ENCODE results near the gene CORO1C. TPM values are rescaled to one million over a fixed set of nuclear protein-coding genes. Genes with fewer than 3 reads are reported as not detected.
A peak's percentile ranks its signal among the peaks of the same experiment; 100 is the strongest.

The CORO1C gene
- total and polyA plus RNA-seq, 9 of the 15 experiments (the other 6 are each of a cell fraction or from before 2014, with no cell fraction given): 55.2 to 280 (median 150) TPM

DNA sequence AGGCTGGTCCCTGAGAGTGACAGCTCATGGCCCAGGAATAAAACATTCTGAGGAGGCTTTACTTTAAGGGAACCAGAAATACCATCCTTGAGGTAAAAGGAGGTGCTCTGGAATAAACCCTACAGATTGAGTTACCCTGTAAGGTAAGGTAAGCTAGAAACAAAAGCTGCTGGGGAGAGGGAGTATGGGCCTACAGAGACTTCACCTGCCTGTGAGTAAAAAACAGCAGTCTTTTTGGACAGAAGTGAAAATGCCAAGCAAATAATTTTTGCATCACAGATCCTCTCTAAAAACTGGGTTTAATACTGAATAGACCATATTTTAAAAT, 41.2 kb downstream of the CORO1C start (continued):
- TF ChIP-seq, protein P1, sequence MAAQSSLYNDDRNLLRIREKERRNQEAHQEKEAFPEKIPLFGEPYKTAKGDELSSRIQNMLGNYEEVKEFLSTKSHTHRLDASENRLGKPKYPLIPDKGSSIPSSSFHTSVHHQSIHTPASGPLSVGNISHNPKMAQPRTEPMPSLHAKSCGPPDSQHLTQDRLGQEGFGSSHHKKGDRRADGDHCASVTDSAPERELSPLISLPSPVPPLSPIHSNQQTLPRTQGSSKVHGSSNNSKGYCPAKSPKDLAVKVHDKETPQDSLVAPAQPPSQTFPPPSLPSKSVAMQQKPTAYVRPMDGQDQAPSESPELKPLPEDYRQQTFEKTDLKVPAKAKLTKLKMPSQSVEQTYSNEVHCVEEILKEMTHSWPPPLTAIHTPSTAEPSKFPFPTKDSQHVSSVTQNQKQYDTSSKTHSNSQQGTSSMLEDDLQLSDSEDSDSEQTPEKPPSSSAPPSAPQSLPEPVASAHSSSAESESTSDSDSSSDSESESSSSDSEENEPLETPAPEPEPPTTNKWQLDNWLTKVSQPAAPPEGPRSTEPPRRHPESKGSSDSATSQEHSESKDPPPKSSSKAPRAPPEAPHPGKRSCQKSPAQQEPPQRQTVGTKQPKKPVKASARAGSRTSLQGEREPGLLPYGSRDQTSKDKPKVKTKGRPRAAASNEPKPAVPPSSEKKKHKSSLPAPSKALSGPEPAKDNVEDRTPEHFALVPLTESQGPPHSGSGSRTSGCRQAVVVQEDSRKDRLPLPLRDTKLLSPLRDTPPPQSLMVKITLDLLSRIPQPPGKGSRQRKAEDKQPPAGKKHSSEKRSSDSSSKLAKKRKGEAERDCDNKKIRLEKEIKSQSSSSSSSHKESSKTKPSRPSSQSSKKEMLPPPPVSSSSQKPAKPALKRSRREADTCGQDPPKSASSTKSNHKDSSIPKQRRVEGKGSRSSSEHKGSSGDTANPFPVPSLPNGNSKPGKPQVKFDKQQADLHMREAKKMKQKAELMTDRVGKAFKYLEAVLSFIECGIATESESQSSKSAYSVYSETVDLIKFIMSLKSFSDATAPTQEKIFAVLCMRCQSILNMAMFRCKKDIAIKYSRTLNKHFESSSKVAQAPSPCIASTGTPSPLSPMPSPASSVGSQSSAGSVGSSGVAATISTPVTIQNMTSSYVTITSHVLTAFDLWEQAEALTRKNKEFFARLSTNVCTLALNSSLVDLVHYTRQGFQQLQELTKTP (IDR thresholded peaks at IDR 0.05; ENCODE audit: low read depth in 1 of 2, partially characterized antibody in 2 of 2): peak in 1 of 2 experiments; percentile 0
- TF ChIP-seq, protein P2, sequence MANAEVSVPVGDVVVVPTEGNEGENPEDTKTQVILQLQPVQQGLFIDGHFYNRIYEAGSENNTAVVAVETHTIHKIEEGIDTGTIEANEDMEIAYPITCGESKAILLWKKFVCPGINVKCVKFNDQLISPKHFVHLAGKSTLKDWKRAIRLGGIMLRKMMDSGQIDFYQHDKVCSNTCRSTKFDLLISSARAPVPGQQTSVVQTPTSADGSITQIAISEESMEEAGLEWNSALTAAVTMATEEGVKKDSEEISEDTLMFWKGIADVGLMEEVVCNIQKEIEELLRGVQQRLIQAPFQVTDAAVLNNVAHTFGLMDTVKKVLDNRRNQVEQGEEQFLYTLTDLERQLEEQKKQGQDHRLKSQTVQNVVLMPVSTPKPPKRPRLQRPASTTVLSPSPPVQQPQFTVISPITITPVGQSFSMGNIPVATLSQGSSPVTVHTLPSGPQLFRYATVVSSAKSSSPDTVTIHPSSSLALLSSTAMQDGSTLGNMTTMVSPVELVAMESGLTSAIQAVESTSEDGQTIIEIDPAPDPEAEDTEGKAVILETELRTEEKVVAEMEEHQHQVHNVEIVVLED (CRISPR knock-in tag; IDR thresholded peaks at IDR 0.05): peak; percentile 28
- 0 out of 2 replicates have a peak, but pooled peaks have one; percentile 56 for TF ChIP-seq ERF (CRISPR knock-in tag; IDR thresholded peaks at IDR 0.05)
- peak; percentile 57; the same call in 1 of the 2 replicates for TF ChIP-seq POLR2H (tag; IDR thresholded peaks at IDR 0.05; ENCODE audit: low read depth)
- 0 out of 2 replicates have a peak, but pooled peaks have one; percentile 21 for TF ChIP-seq ZNF133 (CRISPR knock-in tag; IDR thresholded peaks at IDR 0.05)
- TF ChIP-seq POLR3G (IDR thresholded peaks at IDR 0.05; ENCODE audit: extremely low read depth, insufficient read length, insufficient replicate concordance): no peak
- TF ChIP-seq ATF1 (CRISPR knock-in tag; IDR thresholded peaks at IDR 0.05): no peak
- TF ChIP-seq ATF1 (tag; IDR thresholded peaks at IDR 0.05): peak; percentile 3; the same call in 1 of the 2 replicates
- 0 out of 2 replicates have a peak, but pooled peaks have one; percentile 6 for TF ChIP-seq CXXC5 (CRISPR knock-in tag; IDR thresholded peaks at IDR 0.05)
- 0 out of 2 replicates have a peak, but pooled peaks have one; percentile 59 for TF ChIP-seq ZNF695 (CRISPR knock-in tag; IDR thresholded peaks at IDR 0.05)
- TF ChIP-seq ZNF436 (CRISPR knock-in tag; IDR thresholded peaks at IDR 0.05): 0 out of 2 replicates have a peak, but pooled peaks have one; percentile 4
